Transverse colon (tissue), 4 donors: Measurements from ENCODE around the gene SLC12A7. TPM values are rescaled to one million over a fixed set of nuclear protein-coding genes. Genes with fewer than 3 reads are reported as not detected.

Source experiments
- DNase-seq: peaks from one replicate; pipeline ENCODE4 v3.0.0-alpha.2; 2019
- H3K27ac ChIP-seq, 4 donors: fragments of 200-600 bp; sonication (generic); 2 replicates each; pipeline ENCODE4 v1.5.1; 2016 to 2018; ENCODE audit warnings: inconsistent platforms in 4 of 4
- H3K27me3 ChIP-seq: fragments of 200-600 bp; sonication (generic); 2 replicates; pipeline ENCODE4 v1.5.1; 2017; ENCODE audit warnings: inconsistent platforms
- H3K36me3 ChIP-seq, 4 donors: fragments of 200-600 bp; sonication (generic); 2 replicates each; pipeline ENCODE4 v1.5.1; 2017 to 2019; ENCODE audit warnings: inconsistent platforms in 4 of 4
- H3K4me1 ChIP-seq, 4 donors: fragments of 200-600 bp; sonication (generic); 2 replicates each; pipeline ENCODE4 v1.5.1; 2017 to 2020; ENCODE audit warnings: inconsistent platforms in 4 of 4
- H3K4me3 ChIP-seq, 4 donors: fragments of 200-600 bp; sonication (generic); 1 replicate in 1 of 4; 2 replicates in 3 of 4; pipeline versions ENCODE4 v1.5.1 to v1.6.1; 2017 to 2019; ENCODE audit warnings: inconsistent platforms in 4 of 4
- H3K9me3 ChIP-seq, 2 donors: fragments of 200-600 bp; sonication (generic); 2 replicates each; pipeline ENCODE4 v1.5.1; 2017 to 2019; ENCODE audit warnings: inconsistent platforms in 2 of 2
- CTCF ChIP-seq, 5 experiments: fragments of 200-600 bp in 3 of 5; fragments of 450-650 bp in 2 of 5; sonication (generic) in 3 of 5; IDR thresholded peaks; 1 replicate in 2 of 5; 2 replicates in 3 of 5; pipeline ENCODE4 v1.5.1; 2016 to 2017; ENCODE audit warnings: antibody characterized with exemption in 5 of 5, inconsistent platforms in 3 of 5, mild to moderate bottlenecking in 2 of 5, moderate library complexity in 1 of 5
- EP300 ChIP-seq: sonication (generic); formaldehyde crosslinking; IDR thresholded peaks from one replicate; pipeline ENCODE4 v1.6.1; 2017; ENCODE audit warnings: antibody characterized with exemption, low read depth
- POLR2A ChIP-seq: fragments of 450-650 bp; IDR thresholded peaks from one replicate; pipeline ENCODE4 v1.6.1; 2016; ENCODE audit warnings: antibody characterized with exemption, mild to moderate bottlenecking, moderate library complexity
- POLR2AphosphoS5 ChIP-seq, 3 donors: sonication (generic); formaldehyde crosslinking; IDR thresholded peaks; one replicate each; pipeline ENCODE4 v1.6.1; 2016; ENCODE audit warnings: antibody characterized with exemption in 3 of 3
- WGBS, 2 donors: methylation state at CpG; one replicate each; pipeline ENCODE4 v1.1.5; 2018; ENCODE audit warnings: low coverage in 1 of 2; 5-methylcytosine and 5-hydroxymethylcytosine counted together
- in situ Hi-C, 4 donors: fragments of 200-750 bp; cut with MboI; loops; one replicate each; pipeline versions ENCODE4 v1.15.0 to v1.15.1; 2017; ENCODE audit warnings: low sequenced_read_pairs in 3 of 4, low pct_ligation_motif_present in 1 of 4, low pct_unique_long_range_greater_than_20kb in 1 of 4
- intact Hi-C: fragments of 100-400 bp; cut with DNase I; formaldehyde crosslinking; loops from one replicate; pipeline ENCODE4 v1.15.1; 2023; ENCODE audit warnings: low total_unique reads
- total RNA-seq, 4 donors: library from RNA; depleted of rRNA; stranded (reverse); fragments of >200 nt; gene quantifications; one replicate each; pipeline ENCODE4 v1.1.0, GENCODE V29; 2016

Gene SLC12A7
- total RNA-seq, 4 donors from 2014 or later, result 60.7 to 144 (median 61.4) TPM

GRCh38 chr5:1057485-1058082, 54.3 kb downstream of the SLC12A7 start:
- WGBS, 2 donors, result 87% methylated on average over 30 of the region's 36 CpGs; no CpG with 5 or more reads in 1 of the 2 donors
- Histone ChIP-seq H3K27me3 (no peaks in the 10 kb centered on the region), H3K27ac (no peak overlapping the region), H3K4me1 (no peaks in the 10 kb centered on the region), H3K4me3 (no peak overlapping the region), H3K9me3 (no peaks in the 10 kb centered on the region), H3K36me3 (peaks cover 0 to 18% (median 0%) of the 10 kb centered on the region in 4 donors)
- TF ChIP-seq POLR2AphosphoS5 (IDR thresholded peaks at IDR 0.05), result no peak
- in situ Hi-C loops (no loop called here), intact Hi-C loops (no loop called here)
- no peak for DNase-seq

DNA sequence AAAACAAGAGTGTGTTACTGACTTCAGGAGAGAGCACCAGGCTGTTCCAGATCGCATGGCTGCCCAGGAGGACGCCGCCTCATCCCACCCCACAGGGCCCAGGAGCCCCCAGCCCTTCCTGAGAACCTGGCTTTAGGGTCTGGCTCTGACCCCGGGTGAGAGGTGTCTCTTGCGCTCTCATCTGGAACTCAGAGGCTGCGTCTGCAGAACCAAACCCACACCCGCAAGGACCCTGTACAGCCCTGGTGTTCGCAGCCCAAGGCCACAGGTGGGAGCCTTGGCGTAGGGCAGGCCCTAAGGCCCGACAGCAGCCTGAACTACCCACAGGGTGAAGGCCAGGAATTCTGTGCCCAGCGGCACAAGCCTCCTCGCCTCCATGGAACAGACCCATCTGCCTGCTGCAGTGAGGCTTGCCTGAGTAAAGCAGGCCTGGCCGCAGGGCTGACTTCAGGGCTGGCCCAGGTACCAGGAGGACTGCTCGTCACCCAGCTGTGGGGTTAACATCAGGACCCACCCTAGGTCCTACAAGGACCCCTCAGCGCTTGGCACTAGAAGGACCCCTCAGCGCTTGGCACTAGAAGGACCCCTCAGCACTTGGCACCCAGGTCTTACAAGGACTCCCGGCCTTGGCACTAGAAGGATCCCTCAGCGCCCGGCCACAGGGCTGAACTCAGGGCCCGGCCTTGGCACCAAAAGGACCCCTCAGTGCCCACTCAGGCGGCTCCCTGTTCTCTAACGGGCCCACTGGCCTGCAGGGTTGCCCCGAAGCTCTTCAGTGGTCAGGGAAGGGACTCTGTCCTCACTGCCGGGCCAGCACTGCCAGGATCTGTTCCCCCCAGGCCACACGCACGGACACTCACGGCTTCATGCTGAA, 55.0 kb downstream of the SLC12A7 start:
- Histone ChIP-seq H3K36me3 (peaks cover 0 to 18% (median 0%) of the 10 kb centered on the region in 4 donors), H3K27ac (no peak overlapping the region), H3K27me3 (no peaks in the 10 kb centered on the region), H3K4me3 (no peak overlapping the region), H3K4me1 (no peaks in the 10 kb centered on the region), H3K9me3 (no peaks in the 10 kb centered on the region)
- intact Hi-C loops, result no loop called here
- TF ChIP-seq POLR2A, result no peak
- no peak for TF ChIP-seq EP300
- no peak for TF ChIP-seq POLR2AphosphoS5 (IDR thresholded peaks at IDR 0.05)
- TF ChIP-seq CTCF (IDR thresholded peaks at IDR 0.05), result no peak
- in situ Hi-C loops, result no loop called here
- no peak for DNase-seq
- 95% methylated on average over 23 of the region's 27 CpGs; no CpG with 5 or more reads in 1 of the 2 donors for WGBS, 2 donors

DNA sequence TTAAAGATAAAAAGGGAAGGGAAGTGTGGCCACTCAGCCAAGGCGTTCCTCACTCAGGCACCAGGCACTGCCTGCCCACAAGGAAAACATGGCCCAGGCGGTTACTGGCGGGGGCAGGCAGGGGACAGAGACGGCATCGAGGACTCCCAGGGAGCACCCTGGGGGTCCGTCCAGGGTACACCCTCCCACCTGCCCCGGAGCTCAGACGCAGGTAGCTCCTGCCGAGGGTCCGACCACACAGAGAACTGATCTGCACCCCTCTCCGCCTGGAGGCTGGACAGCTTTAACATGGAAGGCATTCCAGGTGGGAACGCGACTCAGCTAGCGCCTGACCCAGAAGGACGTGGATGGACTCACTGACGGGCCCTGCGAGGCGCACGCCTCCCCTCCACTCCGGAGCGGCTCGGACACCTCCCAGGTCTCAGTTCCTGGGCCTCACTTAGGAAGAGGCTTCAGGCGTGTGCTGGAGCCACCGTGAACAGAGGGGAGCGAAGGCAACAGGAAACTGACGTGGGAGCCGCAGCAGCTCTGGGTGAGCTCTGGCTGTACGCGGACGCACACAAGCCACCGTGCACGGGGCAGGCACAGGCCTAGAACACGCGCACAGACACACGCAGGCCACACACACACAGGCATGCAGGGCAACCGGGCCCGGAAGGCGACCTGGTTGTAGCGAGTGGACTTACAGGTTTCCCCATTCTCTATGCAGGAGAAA, 55.8 kb downstream of the SLC12A7 start:
- Histone ChIP-seq H3K27me3 (no peaks in the 10 kb centered on the region), H3K36me3 (peaks cover 0 to 18% (median 0%) of the 10 kb centered on the region in 4 donors), H3K9me3 (no peaks in the 10 kb centered on the region), H3K27ac (no peak overlapping the region), H3K4me1 (no peaks in the 10 kb centered on the region), H3K4me3 (no peak overlapping the region)
- DNase-seq, result no peak
- 91% methylated on average over 39 of the region's 39 CpGs; no CpG with 5 or more reads in 1 of the 2 donors for WGBS, 2 donors
- intact Hi-C loops (no loop called here), in situ Hi-C loops (no loop called here)
- no peak for TF ChIP-seq EP300
- no peak for TF ChIP-seq CTCF (IDR thresholded peaks at IDR 0.05)
- no peak for TF ChIP-seq POLR2AphosphoS5 (IDR thresholded peaks at IDR 0.05)
- TF ChIP-seq POLR2A, result no peak

DNA sequence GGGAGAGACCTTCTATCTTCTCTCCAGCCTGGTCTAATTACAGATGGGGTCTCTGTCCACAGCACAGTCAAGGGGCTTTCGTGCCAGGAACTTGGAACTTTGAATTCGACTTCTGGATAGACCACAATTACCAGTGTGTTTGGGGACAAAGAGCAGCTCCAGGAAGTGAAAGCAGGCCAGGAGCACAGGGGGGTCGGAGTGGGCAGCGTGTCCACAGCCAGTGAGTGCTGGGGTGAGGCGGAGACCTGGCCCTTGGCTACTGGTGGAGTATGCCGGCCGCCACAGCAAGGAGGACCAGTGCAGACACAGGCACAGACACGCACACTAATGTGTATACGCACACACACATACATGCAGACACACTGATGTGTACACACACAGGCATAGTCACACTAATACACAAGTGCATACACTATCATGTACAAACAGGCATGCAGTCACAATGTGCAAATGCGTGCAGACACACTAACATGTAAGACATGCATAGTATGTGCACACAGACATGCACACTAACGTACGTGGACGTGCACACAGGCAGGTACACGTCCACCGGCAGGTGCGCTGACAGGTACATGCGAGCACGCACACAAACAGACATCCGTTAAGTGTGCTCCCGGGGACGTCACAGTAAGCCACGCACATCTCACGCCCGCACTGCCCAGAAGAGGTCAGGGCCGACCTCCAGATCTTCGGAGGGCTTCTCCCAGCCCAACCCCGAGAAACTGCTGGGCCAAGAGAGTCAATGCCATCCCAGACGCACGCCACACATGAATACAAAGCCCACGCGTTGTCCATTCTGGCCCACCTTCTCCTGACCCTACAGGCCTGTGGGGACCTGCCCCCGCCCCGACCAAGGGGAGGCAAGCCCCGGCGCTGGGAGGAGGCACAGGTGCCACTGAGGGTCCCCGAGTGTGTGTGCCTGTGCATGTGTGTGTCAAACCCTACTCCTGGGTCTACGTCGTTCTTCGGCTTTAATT, 56.8 kb downstream of the SLC12A7 start:
- Histone ChIP-seq H3K4me1 (no peaks in the 10 kb centered on the region), H3K27ac (no peak overlapping the region), H3K36me3 (peaks cover 0 to 18% (median 0%) of the 10 kb centered on the region in 4 donors), H3K9me3 (no peaks in the 10 kb centered on the region), H3K27me3 (no peaks in the 10 kb centered on the region), H3K4me3 (no peak overlapping the region)
- intact Hi-C loops (no loop called here), in situ Hi-C loops (no loop called here)
- TF ChIP-seq CTCF (IDR thresholded peaks at IDR 0.05) (no peak), POLR2AphosphoS5 (IDR thresholded peaks at IDR 0.05) (no peak), EP300 (no peak), POLR2A (no peak)
- no peak for DNase-seq
- whole genome bisulfite sequencing, 2 donors, result 88 to 89% methylated on average over 12 to 35 of the region's 39 CpGs
